Myocyte (in vitro differentiated cells): ENCODE measurements around the gene SCAND1. TPM values are rescaled to one million over a fixed set of nuclear protein-coding genes. Genes with fewer than 3 reads are reported as not detected.
A peak's percentile ranks its signal among the peaks of the same experiment; 100 is the strongest.

Source experiments
- DNase-seq: peaks from one replicate; pipeline ENCODE4 v3.0.0-alpha.2; 2012; ENCODE audit warnings: low read depth
- total RNA-seq: library from RNA; depleted of rRNA; stranded (reverse); fragments of >200 nt; gene quantifications from 2 replicates; pipeline ENCODE4 v1.2.3, GENCODE V29; 2014

Gene SCAND1
- total RNA-seq, 1 donor from 2014 or later, result 92.0 TPM

- DNase-seq, result no peak
Measured at GRCh38 chr20:35908007-35908406, 46.3 kb downstream of the SCAND1 start.

GRCh38 chr20:35907017-35907701 is 47.1 kb downstream of the SCAND1 start:
- peak; percentile 24 for DNase-seq

GRCh38 chr20:35904982-35905663 is 49.2 kb downstream of the SCAND1 start:
- no peak for DNase-seq

- DNase-seq, result no peak
Measured at GRCh38 chr20:35903843-35904242, 50.5 kb downstream of the SCAND1 start.

Other genes starting within 250 kb of the SCAND1 start
- gene RBM39, start 212.2 kb downstream of the SCAND1 start, total RNA-seq, result 218 and 242 TPM in 2 replicates
- 27.1 and 28.5 TPM in 2 replicates for gene PHF20, start 182.5 kb downstream of the SCAND1 start, total RNA-seq
- 2.8 and 3.4 TPM in 2 replicates for gene CNBD2, start 14.1 kb upstream of the SCAND1 start, total RNA-seq
- 8.3 and 8.8 TPM in 2 replicates for gene EPB41L1, start 200.2 kb upstream of the SCAND1 start, total RNA-seq